Ovary (tissue), 3 donors: ENCODE measurements around the gene SAE1.

Experiments used
- CTCF ChIP-seq, 3 donors: fragments of 450-650 bp in 2 of 3; fragments of 200-600 bp in 1 of 3; IDR thresholded peaks; one replicate each; pipeline versions ENCODE4 v1.5.1 to v1.8.0; 2016 to 2022; ENCODE audit warnings: antibody characterized with exemption in 3 of 3, mild to moderate bottlenecking in 1 of 3
- EP300 ChIP-seq: sonication (generic); formaldehyde crosslinking; IDR thresholded peaks from one replicate; pipeline ENCODE4 v1.6.1; 2017; ENCODE audit warnings: antibody characterized with exemption
- POLR2A ChIP-seq: fragments of 450-650 bp; IDR thresholded peaks from one replicate; pipeline ENCODE4 v1.6.1; 2017; ENCODE audit warnings: antibody characterized with exemption, mild to moderate bottlenecking, moderate library complexity
- donor health status: DM: no; HTN: no; CAD: no.

GRCh38 chr19:47227352-47228167, 96.9 kb downstream of the SAE1 start:
- TF ChIP-seq EP300 (peak; percentile 11), CTCF (IDR thresholded peaks at IDR 0.05) (no peak), POLR2A (peak; percentile 53)
